ENCODE measurements around the gene SLFN13. TPM values are rescaled to one million over a fixed set of nuclear protein-coding genes. Genes with fewer than 3 reads are reported as not detected.
"Not testable (repeated sequence)": the region's sequence is repeated elsewhere in the genome, so short reads cannot be mapped to it uniquely, and the experiment has no call there.

Gene SLFN13
- polyA plus RNA-seq, 1 experiment = 3.1 TPM

GRCh38 chr17:35423761-35424160 is 24.8 kb downstream of the SLFN13 start:
- H3K4me3 ChIP-seq (ENCODE audit: low read depth, low read length) = no peak overlapping the region
- no peak overlapping the region for H3K27ac ChIP-seq (ENCODE audit: low read depth, low read length)
- CTCF ChIA-PET = no interaction called here
- no peaks in the 10 kb centered on the region for H3K9me3 ChIP-seq (ENCODE audit: control insufficient read depth, insufficient read depth, low read length)
- no peak for DNase-seq (ENCODE audit: low read depth, low spot score)
- POLR2A ChIA-PET = interaction anchor here (0.8 kb wide), 1 partner anchor 9 kb away, joined by 4 read pairs; the partner anchor contains the start of gene SLFN12
- no peak for TF ChIP-seq CTCF (IDR thresholded peaks at IDR 0.05; ENCODE audit: low read depth, low read length)
- no peaks in the 10 kb centered on the region for H3K27me3 ChIP-seq (ENCODE audit: control insufficient read depth, insufficient read depth, low read length)

GRCh38 chr17:35421069-35421468 is 27.5 kb downstream of the SLFN13 start:
- H3K27ac ChIP-seq (ENCODE audit: low read depth, low read length); H3K27me3 ChIP-seq (ENCODE audit: control insufficient read depth, insufficient read depth, low read length); DNase-seq (ENCODE audit: low read depth, low spot score); H3K9me3 ChIP-seq (ENCODE audit: control insufficient read depth, insufficient read depth, low read length); POLR2A ChIA-PET; H3K4me3 ChIP-seq (ENCODE audit: low read depth, low read length): not testable (repeated sequence)
- CTCF ChIA-PET = interaction anchor here (0.6 kb wide), 1 partner anchor 48 kb away, joined by 3 read pairs; the partner anchor contains the start of gene SLFN11

- Histone ChIP-seq H3K4me3 (ENCODE audit: low read depth, low read length) (no peak overlapping the region), H3K9me3 (ENCODE audit: control insufficient read depth, insufficient read depth, low read length) (no peaks in the 10 kb centered on the region), H3K27ac (ENCODE audit: low read depth, low read length) (no peak overlapping the region), H3K27me3 (ENCODE audit: control insufficient read depth, insufficient read depth, low read length) (no peaks in the 10 kb centered on the region)
- CTCF ChIA-PET = no interaction called here
- no peak for TF ChIP-seq CTCF (IDR thresholded peaks at IDR 0.05; ENCODE audit: low read depth, low read length)
- POLR2A ChIA-PET = interaction anchor here (0.6 kb wide), 1 partner anchor 43 kb away, joined by 3 read pairs; the partner anchor contains the start of gene SLFN11
- DNase-seq (ENCODE audit: low read depth, low spot score) = no peak
Measured at GRCh38 chr17:35416659-35417058, 31.9 kb downstream of the SLFN13 start.

- H3K4me3 ChIP-seq (ENCODE audit: low read depth, low read length); H3K27ac ChIP-seq (ENCODE audit: low read depth, low read length); H3K27me3 ChIP-seq (ENCODE audit: control insufficient read depth, insufficient read depth, low read length); H3K9me3 ChIP-seq (ENCODE audit: control insufficient read depth, insufficient read depth, low read length); DNase-seq (ENCODE audit: low read depth, low spot score); CTCF ChIA-PET; POLR2A ChIA-PET: not testable (repeated sequence)
Measured at GRCh38 chr17:35414707-35415106, 33.9 kb downstream of the SLFN13 start.

- Histone ChIP-seq H3K27ac (ENCODE audit: low read depth, low read length) (no peak overlapping the region), H3K4me3 (ENCODE audit: low read depth, low read length) (no peak overlapping the region), H3K9me3 (ENCODE audit: control insufficient read depth, insufficient read depth, low read length) (no peaks in the 10 kb centered on the region), H3K27me3 (ENCODE audit: control insufficient read depth, insufficient read depth, low read length) (no peaks in the 10 kb centered on the region)
- ChIA-PET CTCF (no interaction called here), POLR2A (no interaction called here)
- DNase-seq (ENCODE audit: low read depth, low spot score) = no peak
- TF ChIP-seq CTCF (IDR thresholded peaks at IDR 0.05; ENCODE audit: low read depth, low read length) = no peak
Measured at GRCh38 chr17:35414247-35414646, 34.3 kb downstream of the SLFN13 start.

- Histone ChIP-seq H3K27me3 (ENCODE audit: control insufficient read depth, insufficient read depth, low read length) (no peaks in the 10 kb centered on the region), H3K4me3 (ENCODE audit: low read depth, low read length) (no peak overlapping the region), H3K27ac (ENCODE audit: low read depth, low read length) (no peak overlapping the region), H3K9me3 (ENCODE audit: control insufficient read depth, insufficient read depth, low read length) (peaks cover 2% of the 10 kb centered on the region; the same call in 1 of the 2 replicates)
- DNase-seq (ENCODE audit: low read depth, low spot score) = no peak
- POLR2A ChIA-PET = no interaction called here
- no peak for TF ChIP-seq CTCF (IDR thresholded peaks at IDR 0.05; ENCODE audit: low read depth, low read length)
- CTCF ChIA-PET = no interaction called here
Measured at GRCh38 chr17:35407531-35407930, 41.0 kb downstream of the SLFN13 start.
